Measurements from ENCODE around the gene NEK6.

NEK6 gene

DNA sequence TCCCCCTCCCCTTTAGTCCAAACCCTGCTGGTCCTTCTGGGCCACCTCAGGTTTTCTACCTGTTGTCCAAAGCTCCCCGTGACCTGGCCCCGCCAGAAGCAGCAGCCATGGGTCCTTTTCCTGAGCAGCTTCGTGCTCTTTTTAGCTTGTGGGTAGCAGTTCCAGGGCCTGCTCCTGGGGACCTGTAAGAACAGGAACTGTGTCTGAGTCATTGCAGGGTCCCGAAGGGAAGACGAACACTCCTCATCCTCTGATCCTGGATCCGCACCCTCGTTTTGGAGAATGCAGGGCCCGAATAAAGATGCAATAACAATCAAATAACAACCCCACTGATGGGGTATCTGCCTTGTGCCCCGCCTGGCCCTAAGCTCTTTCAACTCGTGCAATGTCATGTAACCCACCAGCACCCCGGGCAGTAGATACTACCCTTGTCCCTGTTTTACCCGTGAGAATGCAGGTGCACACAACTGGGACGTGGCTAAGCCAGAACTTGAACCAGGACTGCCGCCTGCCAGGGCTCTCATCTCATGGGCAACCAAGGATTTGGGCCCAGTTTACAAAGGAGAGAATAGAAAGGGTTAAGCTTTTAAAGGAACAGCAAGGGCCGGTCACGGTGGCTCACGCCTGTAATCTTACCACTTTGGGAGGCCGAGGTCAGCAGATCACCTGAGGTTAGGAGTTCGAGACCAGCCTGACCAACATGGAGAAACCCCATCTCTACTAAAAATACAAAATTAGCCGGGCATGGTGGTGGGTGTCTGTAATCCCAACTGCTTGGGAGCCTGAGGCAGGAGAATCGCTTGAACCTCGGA is 33.2 kb downstream of the NEK6 start:
- H3K4me2 ChIP-seq (ENCODE audit: low read length) = no peak overlapping the region
- no peak overlapping the region for H3K4me3 ChIP-seq (ENCODE audit: low read length)
- peaks cover 64% of the 10 kb centered on the region for H3K4me1 ChIP-seq (ENCODE audit: control insufficient read depth, low read length)
- 0 out of 2 replicates have a peak, but pooled peaks cover 2% of the 10 kb centered on the region for H3K27me3 ChIP-seq (ENCODE audit: control insufficient read depth, low read length)
- H3F3A ChIP-seq (ENCODE audit: control insufficient read depth, insufficient read depth) = no peaks in the 10 kb centered on the region
- H4K20me1 ChIP-seq (ENCODE audit: control insufficient read depth, insufficient read depth, low read depth, low read length) = peaks cover 9% of the 10 kb centered on the region; the same call in 1 of the 2 replicates
- no peaks in the 10 kb centered on the region for H3K9me3 ChIP-seq (ENCODE audit: control insufficient read depth, insufficient read depth, low read length)
- TF ChIP-seq CTCF (IDR thresholded peaks at IDR 0.05; ENCODE audit: low read depth, low read length, poor library complexity, severe bottlenecking) (no peak), EZH2phosphoT487 (IDR thresholded peaks at IDR 0.05; ENCODE audit: borderline replicate concordance, low read length) (no peak)
- no peaks in the 10 kb centered on the region for H3K36me3 ChIP-seq (ENCODE audit: control insufficient read depth, low read length)
- H3K9me2 ChIP-seq (replicated peaks; ENCODE audit: control insufficient read depth, low read length) = no peaks in the 10 kb centered on the region
- no peak overlapping the region for H3K27ac ChIP-seq (ENCODE audit: low read depth, low read length)
- peaks cover 2% of the 10 kb centered on the region; the same call in 1 of the 2 replicates for H3K79me2 ChIP-seq (ENCODE audit: control insufficient read depth, low read length)

DNA sequence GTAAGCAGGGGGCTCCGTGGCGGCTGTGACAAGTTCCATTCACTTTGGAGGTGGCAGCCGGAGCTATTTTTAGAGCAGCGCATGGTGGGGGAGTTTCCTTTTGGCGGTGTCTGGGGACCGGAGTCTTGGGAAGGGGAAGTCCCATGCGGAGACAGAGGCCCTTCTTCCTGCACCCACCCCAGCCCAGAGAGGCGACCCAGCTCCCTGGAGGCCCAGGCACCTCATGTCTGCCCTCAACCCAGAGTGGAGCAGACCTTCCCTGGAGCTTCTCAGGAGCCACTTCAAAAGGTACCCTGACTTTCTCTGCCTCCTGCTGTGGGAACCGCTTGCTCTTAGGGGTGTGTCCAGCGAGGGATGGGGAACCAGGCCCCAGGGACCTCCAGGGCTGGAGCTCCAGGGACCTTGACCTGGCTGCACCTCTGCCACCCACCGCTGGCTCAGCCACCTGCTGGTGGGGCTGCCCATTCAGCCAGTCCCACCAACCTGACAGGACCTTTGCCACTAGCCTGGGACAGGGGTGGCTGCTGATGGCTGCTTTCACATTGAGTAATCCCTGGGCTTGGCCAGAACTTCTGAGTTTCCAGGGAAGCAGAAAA is 34.1 kb downstream of the NEK6 start:
- Histone ChIP-seq H4K20me1 (ENCODE audit: control insufficient read depth, insufficient read depth, low read depth, low read length) (peaks cover 9% of the 10 kb centered on the region; the same call in 1 of the 2 replicates), H3K4me3 (ENCODE audit: low read length) (no peak overlapping the region), H3K9me3 (ENCODE audit: control insufficient read depth, insufficient read depth, low read length) (no peaks in the 10 kb centered on the region), H3F3A (ENCODE audit: control insufficient read depth, insufficient read depth) (no peaks in the 10 kb centered on the region), H3K79me2 (ENCODE audit: control insufficient read depth, low read length) (no peaks in the 10 kb centered on the region), H3K4me1 (ENCODE audit: control insufficient read depth, low read length) (peaks cover 55% of the 10 kb centered on the region), H3K36me3 (ENCODE audit: control insufficient read depth, low read length) (no peaks in the 10 kb centered on the region), H3K9me2 (replicated peaks; ENCODE audit: control insufficient read depth, low read length) (no peaks in the 10 kb centered on the region), H3K27me3 (ENCODE audit: control insufficient read depth, low read length) (0 out of 2 replicates have a peak, but pooled peaks cover 2% of the 10 kb centered on the region), H3K27ac (ENCODE audit: low read depth, low read length) (no peak overlapping the region), H3K4me2 (ENCODE audit: low read length) (peak overlapping the region; percentile 18; the same call in 1 of the 2 replicates)
- no peak for TF ChIP-seq EZH2phosphoT487 (IDR thresholded peaks at IDR 0.05; ENCODE audit: borderline replicate concordance, low read length)
- no peak for TF ChIP-seq CTCF (IDR thresholded peaks at IDR 0.05; ENCODE audit: low read depth, low read length, poor library complexity, severe bottlenecking)

DNA sequence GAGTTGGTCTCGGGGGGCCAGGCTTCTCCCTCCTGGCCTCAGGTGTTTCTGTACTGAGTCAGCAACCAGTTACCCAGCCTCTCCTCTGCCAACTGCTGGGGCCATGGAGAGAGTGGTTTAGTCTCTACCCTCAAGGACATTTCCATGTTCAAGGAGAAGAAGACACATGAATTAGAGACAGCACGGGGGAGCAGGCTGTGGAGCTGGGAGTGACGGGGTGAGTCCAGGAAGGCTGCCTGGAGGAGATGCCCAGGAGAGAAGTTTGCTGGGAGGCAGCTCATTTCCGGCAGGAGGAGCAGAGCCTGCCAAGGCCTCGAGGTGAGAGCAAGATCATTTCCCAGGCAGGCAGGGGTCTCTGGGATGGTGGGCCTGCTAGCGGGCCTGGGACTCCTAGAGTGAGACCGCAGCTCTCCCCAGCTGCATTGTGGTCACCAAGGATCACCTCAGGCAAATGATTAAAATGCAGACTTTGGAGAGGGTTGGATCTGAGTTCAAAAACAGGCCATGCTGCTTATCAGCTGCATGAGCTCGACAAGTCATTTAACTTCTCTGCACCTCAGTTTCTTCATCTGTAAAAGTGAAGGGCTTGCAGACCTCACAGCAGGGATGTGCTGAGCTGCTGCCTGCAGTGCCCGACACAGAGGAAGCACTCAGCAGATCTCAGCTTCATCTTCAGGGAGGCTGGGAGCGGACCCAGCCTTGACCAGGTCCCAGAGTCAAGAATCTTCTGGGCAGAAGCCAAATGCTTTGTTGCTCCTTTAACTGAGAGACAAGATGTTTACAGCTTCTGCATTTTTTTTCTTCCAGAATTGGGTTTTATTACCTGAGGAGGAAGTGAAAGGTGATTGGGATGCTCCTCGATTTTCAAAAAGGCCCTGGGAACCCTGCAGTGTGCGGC is 35.2 kb downstream of the NEK6 start:
- Histone ChIP-seq H3K79me2 (ENCODE audit: control insufficient read depth, low read length) (no peaks in the 10 kb centered on the region), H3K9me3 (ENCODE audit: control insufficient read depth, insufficient read depth, low read length) (no peaks in the 10 kb centered on the region), H3K27ac (ENCODE audit: low read depth, low read length) (no peak overlapping the region), H3K36me3 (ENCODE audit: control insufficient read depth, low read length) (no peaks in the 10 kb centered on the region), H3F3A (ENCODE audit: control insufficient read depth, insufficient read depth) (no peaks in the 10 kb centered on the region), H3K27me3 (ENCODE audit: control insufficient read depth, low read length) (0 out of 2 replicates have a peak, but pooled peaks cover 2% of the 10 kb centered on the region), H3K4me3 (ENCODE audit: low read length) (no peak overlapping the region), H3K4me1 (ENCODE audit: control insufficient read depth, low read length) (peaks cover 54% of the 10 kb centered on the region), H3K9me2 (replicated peaks; ENCODE audit: control insufficient read depth, low read length) (no peaks in the 10 kb centered on the region), H4K20me1 (ENCODE audit: control insufficient read depth, insufficient read depth, low read depth, low read length) (peaks cover 9% of the 10 kb centered on the region; the same call in 1 of the 2 replicates), H3K4me2 (ENCODE audit: low read length) (no peak overlapping the region)
- TF ChIP-seq EZH2phosphoT487 (IDR thresholded peaks at IDR 0.05; ENCODE audit: borderline replicate concordance, low read length) (no peak), CTCF (IDR thresholded peaks at IDR 0.05; ENCODE audit: low read depth, low read length, poor library complexity, severe bottlenecking) (no peak)
